Hematopoietic multipotent progenitor cell (in vitro differentiated cells): ENCODE results near the gene GLMN. TPM values are rescaled to one million over a fixed set of nuclear protein-coding genes. Genes with fewer than 3 reads are reported as not detected.

Source experiments
- DNase-seq, 3 donors: peaks; one replicate each; pipeline ENCODE4 v3.0.0-alpha.2; 2011 to 2015; ENCODE audit warnings: low read depth in 2 of 3, low spot score in 2 of 3
- total RNA-seq: library from RNA; depleted of rRNA; stranded (reverse); fragments of >200 nt; gene quantifications from one replicate; pipeline ENCODE4 v1.2.3, GENCODE V29; 2012

The GLMN gene, protein sequence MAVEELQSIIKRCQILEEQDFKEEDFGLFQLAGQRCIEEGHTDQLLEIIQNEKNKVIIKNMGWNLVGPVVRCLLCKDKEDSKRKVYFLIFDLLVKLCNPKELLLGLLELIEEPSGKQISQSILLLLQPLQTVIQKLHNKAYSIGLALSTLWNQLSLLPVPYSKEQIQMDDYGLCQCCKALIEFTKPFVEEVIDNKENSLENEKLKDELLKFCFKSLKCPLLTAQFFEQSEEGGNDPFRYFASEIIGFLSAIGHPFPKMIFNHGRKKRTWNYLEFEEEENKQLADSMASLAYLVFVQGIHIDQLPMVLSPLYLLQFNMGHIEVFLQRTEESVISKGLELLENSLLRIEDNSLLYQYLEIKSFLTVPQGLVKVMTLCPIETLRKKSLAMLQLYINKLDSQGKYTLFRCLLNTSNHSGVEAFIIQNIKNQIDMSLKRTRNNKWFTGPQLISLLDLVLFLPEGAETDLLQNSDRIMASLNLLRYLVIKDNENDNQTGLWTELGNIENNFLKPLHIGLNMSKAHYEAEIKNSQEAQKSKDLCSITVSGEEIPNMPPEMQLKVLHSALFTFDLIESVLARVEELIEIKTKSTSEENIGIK
- 2.7 TPM for total RNA-seq

DNA sequence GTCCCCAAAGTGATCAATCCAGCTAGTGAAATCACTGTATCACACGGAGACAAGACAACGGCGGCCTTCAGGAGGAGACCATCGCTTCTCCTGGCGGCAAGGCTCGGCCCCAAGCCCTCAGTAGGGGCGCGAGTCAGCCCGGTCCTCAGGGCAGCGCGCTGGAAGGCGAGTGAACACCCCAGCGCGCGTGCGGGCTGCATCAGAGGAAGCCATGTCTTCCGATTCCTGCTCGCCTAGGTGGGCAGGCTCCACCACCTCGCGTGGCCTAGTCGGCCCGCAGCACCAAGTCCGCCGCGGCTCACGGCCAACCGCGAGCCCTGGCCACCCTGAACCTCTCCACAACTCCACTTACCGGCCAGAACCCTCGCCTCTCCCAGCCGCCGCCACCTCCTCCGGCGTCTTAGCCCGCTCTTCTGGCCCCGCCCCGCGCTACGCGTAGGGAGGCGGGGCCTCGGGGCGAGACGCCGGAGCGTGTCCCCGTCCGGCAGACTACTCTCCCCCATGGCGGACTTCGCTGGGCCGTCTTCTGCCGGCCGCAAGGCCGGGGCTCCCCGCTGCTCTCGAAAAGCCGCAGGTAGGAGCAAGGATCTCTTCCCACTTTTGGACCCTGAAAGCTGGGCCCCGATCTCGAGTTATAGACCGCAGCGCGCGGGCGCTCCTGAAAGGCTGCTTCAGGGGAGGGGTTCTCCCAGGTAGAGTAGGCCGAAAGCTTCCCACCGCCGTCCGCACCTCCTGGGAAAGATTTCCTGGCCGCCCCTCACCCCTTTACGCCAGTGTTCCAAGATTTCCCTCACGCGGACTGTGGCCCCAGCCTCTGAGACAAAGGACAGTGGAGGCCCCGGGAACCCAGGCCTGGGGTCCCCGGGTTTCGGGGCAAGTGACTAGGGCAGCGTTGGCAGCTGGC, at the start of gene GLMN, which contains the start of gene RPAP2:
Gene GLMN (minus strand): TSS at position 415 of the 904 bp plus-strand sequence. CDS start 988 bp downstream, outside the sequence.
Gene RPAP2 (plus strand): TSS at position 487 of the 904 bp plus-strand sequence. CDS start 15 bp downstream, at position 502.
- DNase-seq = peak; percentile 59 to 82 (median 82)

DNA sequence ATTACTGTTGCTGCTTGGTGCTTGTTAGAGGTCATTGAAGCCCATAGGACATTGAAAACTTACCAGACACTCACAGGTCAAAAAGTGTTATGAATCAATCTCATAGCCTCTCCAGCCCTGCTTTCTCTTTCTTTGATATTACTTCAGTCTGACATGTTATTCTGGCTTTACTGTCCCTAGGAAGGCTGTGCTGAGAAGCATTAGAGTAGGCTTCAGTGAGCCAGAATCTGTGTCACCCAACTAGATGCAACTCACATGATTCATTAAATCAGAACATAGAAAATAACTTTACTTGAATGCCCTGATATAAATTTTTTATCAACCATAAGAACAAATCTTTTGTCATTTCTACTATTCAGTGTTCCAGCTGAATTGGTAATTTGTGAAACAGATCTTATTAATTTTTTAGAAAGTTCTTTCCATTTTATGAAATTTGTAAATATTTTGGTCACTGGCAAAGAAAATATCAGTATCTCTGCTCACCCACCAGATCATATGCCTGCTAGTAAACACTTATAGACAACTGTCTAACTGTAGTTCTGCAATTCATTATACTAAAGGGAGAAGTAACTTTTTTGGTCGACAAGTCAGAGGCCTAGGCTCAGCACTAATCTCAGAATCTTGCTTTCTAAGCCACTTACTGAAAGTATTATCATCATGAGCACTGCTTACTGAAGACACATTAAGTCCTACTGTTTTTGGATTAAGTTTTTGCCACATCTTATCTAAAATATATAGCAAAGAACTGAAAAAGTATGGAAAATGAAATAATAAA, 48.3 kb upstream of the GLMN start:
- peak in 1 of 3 donors; percentile 18 for DNase-seq

DNA sequence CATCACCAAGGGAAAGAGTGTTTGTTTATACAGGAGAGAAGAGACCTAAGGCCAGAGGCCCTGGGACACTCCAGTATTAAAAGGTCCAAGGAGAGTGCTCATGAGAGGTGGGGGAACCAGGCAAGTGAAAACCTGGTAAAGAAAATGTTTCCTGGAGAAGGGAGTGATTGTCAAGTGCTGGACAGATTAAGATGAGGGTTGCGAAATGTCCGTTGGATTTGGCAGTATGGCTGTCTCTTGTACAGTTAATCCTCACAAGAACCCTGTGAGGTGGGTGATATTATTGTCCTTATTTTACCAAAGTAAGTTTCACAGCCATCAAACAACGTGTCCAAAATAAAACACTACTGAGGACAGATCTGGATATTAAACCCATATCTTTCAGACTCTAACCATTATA, 44.3 kb upstream of the GLMN start:
- DNase-seq = no peak

DNA sequence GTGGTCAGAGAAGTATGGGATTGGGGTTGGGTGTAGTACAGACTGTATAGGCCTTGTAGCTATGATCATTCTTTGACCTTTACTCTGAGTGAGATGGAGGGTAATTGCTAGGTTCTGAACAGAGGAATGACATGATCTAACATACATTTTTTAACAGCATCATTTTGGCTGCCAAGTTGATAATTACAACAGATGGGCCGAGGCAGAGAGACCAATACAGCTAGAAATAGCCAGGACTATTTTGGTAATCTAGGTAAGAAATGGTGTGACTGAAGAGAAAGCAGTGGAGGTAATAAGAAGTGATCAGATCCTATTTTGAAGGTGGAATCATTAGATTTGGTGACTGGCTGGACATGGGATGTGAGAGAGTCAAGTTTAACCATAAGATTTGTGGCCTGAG, 43.6 kb upstream of the GLMN start:
- DNase-seq = no peak

DNA sequence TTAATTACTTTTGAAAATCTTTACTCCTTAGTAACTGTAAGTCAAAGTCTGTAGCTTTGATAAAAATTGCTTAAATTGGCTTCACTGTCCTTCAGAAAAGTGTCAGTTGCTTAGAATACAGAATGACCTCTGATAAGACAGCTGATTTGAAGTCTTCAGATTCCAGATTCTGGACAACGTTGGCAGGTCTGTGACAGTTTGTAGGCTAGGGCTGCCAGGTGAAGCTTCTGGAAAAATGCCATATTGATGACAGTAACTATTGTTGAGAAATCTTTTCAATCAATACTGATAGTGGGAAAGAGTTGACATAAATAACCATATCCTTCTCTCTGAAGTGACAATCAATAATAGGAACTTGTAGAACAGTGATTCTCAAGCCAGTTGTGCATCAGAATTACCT, 41.4 kb upstream of the GLMN start:
- DNase-seq = no peak

DNA sequence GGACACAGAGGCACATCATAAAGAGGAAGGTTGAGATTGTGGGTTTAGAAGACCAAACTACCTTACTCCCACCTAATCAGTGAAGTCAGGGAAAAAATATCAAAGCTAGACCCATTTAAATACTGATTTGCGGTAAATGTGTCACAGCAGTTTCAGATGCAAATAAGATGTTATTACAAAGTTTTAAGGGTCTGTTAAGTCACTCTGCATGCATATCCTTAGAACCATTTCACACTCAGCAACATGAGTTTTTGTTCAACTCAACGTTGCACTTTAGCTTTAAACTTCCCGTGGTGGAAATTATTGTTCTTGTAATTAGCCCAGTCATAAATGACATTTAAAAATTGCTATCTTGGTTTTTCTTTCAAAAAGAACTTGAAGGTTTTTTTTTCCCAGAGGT, 34.9 kb upstream of the GLMN start:
- no peak for DNase-seq

DNA sequence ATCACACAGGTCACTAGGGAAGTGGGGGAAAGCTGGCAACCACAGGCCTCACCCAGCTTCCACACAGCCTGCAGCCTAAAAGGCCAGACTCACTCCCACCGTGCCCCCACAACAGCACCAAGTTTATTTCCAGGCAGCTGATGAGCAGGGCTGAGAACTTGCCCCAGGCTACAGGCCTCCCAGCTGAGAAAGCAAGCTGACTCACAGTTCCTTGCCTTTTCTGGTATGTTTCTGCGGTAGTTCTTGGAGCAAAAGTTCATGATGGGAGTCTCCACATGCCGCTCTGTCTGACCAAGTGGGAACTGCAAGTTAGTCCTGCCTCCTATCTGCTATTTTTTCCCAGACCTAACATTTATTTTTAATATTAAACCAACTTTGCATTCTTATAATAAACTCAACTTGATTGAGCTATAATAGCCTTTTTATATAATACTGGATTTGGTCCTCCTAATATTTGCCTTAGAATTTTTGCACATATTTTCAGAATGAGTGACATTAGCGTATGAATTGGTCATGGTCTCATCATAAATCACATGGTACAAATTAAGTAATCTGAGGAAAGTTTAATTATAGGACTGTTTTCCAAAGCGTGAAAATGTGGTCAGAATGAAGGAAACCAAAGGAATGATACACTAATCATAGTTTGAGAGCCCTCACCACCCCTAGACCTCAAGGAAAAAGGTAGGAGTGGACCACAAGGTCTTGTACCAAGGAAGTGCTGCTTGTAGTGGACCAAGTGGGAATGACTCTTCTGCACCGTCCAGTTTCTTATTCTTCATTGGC, 30.8 kb upstream of the GLMN start:
- no peak for DNase-seq

DNA sequence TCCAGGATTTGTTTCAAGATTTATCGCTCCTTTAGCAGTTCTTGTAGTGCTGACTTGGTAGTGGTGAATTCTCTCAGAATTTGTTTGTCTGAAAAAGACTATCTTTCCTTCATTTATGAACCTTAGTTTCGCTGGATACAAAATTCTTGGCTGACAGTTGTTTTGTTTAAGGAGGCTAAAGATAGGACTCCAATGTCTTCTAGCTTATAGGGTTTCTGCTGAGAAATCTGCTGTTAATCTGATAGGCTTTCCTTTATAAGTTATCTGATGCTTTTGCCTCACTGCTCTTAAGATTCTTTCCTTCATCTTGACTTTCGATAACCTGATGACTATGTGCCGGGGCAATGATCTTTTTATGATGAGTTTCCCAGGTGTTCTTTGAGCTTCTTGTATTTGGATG, 29.0 kb upstream of the GLMN start:
- peak in 1 of 3 donors; percentile 49 for DNase-seq

DNA sequence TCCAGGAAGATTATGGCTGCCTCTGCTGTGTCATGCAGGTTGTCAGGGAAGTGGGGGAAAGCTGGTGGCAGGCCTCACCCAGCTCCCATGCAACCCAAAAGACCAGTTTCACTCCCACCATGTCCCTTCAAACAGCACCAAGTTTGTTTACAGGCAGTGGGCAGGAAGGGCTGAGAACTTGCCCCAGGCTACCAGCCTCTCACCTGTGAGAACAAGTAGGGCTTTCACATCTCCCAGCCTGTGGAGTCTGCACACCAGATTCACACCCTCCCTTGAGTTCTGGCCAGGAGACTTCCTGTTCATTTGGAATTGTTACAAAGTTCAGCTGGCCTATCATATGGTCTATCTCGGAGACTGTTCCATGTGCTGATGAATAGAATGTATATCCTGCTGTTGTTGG, 27.9 kb upstream of the GLMN start:
- DNase-seq = no peak

DNA sequence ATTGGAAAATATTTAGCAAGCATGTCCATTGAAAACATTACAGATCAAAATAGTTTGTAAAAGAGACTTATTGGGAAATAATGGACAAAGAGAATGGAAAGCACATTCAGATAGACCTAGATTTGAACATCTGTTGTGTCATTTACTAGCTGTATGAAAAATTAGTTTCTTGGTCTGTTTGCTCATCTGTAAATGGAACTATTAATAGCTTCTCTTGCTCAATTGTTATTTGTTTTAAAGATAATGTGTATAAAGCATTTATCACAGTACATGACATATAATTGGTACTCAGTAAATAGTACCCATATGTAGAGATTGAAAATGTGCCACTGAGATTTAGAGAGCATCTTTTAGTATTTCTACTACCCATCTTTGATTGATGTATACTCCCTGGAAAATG, 26.0 kb upstream of the GLMN start:
- DNase-seq = no peak

DNA sequence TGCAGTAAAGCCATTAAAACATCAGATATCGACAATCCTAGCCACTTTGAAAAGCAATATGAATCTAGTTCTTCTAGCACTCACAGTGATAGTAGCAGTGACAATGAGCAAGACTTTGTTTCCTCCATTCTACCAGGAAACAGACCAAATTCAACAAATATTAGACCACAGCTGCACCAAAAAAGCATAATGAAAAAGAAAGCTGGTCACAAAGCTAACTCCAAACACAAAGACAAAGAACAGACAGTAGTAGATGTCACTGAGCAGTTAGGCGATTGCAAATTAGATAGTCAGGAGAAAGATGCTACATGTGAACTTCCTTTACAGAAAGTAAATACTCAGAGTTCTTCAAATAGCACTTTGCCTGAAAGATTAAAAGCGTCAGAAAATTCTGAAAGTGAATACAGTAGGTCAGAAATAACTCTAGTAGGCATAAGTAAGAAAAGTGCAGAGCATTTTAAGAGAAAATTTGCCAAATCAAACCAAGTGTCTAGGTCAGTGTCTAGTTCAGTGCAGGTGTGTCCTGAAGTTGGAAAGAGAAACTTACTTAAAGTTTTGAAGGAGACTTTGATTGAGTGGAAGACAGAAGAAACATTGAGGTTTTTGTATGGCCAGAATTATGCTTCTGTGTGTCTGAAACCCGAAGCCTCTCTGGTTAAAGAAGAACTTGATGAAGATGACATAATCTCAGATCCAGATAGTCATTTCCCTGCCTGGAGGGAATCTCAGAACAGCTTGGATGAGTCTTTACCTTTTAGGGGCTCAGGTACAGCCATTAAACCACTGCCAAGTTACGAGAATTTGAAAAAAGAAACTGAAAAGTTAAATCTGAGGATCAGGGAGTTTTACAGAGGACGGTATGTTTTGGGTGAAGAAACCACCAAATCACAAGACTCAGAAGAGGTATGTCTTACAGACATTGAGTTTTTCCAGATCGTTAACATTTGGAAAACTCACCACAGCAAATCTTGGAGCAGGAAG, 25.0 kb upstream of the GLMN start:
- DNase-seq = no peak

DNA sequence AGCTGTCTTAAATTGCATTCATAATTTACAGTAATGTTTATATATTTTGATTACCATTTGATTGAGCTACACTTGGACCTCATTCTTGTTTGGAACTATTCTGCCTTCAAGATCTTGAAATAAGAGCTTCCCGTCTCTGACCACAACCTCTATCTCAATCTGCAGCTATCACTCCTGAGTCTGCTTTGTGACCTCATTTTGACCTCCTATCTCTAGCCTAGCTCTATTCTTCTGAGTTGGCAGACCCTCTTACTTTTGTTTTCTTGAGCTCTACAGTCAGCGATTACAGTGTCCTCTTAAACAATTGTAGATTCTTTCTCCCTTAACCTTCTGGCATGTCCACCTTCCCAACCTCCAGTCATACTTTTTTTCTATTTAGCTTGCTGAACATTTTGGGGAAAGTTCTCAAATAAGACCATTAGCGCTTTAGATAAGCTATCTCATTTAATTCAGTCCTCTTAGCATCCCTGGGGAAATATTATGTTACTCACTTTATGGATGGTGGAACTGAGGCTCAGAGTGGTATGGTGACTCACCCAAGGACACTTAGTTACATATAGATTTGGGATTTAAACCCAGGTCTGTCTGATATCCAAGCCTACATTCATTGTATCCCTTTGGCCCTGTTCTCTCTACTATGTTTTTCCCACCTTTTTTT, 19.2 kb upstream of the GLMN start:
- DNase-seq = peak in 2 of 3 donors; percentile 29 to 80

DNA sequence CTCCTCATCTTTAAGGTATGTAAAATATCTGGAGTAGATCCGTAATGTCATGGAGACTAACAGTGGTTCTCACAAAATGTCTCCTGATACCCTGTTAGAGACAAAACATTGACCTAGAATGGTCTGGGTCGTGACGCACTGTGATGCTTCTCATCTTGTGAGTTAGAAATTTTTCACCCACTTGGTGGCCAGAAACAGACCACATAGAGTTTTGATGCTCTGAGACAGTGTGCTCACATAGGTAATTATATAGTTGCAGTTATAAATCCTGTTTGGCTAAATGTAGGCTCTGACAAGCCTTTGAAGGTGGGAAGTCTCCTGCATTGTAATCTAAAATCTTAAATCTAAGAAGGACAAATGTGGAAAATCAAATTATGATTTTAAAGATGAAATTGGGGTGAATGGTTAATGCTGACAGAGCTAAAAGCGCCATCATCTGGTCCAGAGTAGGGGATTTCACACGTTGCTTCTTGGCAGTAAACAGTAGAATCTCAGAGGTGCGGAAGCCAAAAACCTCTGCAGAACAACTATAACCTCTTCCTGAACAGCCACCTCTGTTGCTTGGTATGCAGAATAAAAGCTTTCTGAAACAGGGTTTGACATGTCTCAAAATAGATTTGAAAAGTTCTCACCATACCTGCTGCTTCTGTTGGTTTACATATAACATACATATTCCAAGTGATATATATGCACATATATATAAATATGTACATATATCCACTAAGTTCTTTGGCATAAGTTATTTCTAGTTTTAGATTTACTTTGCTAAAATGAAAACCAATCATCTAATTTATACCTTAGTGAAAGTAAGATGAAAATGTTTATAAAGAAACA, 17.2 kb upstream of the GLMN start:
- DNase-seq = peak in 1 of 3 donors; percentile 28

DNA sequence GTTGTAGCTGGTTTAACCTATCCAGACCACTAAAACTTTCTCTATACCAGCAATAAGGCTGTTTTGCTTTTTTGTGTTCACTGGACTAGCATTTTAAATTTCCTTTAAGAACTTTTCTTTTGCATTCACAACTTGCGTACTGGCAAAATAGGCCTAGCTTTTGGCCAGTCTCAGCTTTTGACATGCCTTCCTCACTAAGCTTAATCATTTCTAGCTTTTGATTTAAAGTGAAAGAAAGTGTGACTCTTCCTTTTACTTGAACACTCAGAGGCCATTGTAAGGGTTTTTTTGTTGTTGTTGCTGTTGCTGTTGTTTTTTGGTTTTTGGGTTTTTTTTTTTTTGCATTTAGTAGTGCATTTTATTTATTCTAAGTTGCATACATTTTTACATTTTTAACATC, 15.2 kb upstream of the GLMN start:
- DNase-seq = no peak

DNA sequence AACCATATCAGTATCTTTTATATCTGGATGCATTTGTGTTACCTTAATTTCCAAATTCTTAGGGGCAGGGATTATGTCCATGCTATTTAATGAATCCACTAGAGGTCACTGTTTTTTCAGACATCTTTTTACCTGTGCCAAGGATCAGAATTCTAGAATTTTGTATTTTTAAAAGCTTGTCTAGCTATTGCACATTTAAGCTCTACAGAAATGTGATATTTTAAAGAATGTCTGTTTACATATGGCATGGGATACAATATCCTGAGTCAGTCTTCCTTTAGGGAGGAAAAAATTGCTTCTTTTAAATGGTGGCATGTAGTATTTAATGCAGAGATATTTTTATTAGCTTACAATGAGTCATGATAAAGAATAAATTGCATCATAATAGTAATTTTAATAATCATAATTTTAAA, 11.4 kb upstream of the GLMN start:
- peak in 1 of 3 donors; percentile 64 for DNase-seq

DNA sequence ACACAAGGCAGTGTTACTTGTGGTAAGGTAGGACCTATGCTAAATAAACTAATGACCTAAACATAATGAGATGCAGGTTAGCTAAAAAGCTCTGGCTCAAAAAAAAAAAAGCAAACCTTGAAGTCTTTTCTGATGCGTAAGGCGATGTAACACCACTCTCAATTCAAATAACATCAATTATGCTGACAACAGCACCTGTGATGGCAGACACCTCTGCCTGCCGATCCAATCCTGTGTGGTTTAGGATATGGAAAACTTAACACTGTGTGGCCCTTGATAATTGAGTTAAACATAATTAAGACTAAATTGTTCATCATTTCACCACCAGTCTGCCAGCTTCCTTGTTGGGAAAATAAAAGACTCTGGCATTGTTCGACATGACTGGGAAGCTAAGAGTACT, 9.2 kb upstream of the GLMN start:
- DNase-seq = no peak

DNA sequence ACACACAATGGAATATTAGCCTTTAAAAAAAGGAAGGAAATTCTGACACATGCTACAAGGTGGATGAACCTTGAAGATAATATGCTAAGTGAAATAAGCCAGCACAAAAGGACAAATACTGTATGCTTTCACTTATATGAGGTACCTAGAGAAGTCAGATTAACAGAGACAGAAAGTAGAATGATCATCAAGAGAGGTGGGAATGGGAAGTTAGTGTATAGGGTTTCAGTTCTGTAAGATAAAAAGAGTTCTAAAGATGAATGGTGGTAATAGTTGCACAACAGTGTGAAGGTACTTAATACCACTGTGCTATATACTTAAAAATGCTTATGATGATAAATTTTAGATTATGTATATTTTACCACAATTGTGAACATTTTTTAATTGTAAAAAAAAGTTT, 7.2 kb upstream of the GLMN start:
- no peak for DNase-seq
